Prostate gland (tissue), 2 donors: Measurements from ENCODE around the gene GZMM.

ENCODE experiments used
- POLR2AphosphoS5 ChIP-seq: sonication (generic); formaldehyde crosslinking; IDR thresholded peaks from one replicate; pipeline ENCODE4 v1.6.1; 2017; ENCODE audit warnings: antibody characterized with exemption
- TF ChIP-seq, protein P1 (sequence below), 4 experiments: fragments of 200-600 bp in 2 of 4; fragments of 450-650 bp in 2 of 4; sonication (generic) in 2 of 4; IDR thresholded peaks; 1 replicate in 3 of 4; 2 replicates in 1 of 4; pipeline ENCODE4 v1.5.1; 2016 to 2019; ENCODE audit warnings: antibody characterized with exemption in 4 of 4, mild to moderate bottlenecking in 2 of 4, moderate library complexity in 2 of 4

DNA sequence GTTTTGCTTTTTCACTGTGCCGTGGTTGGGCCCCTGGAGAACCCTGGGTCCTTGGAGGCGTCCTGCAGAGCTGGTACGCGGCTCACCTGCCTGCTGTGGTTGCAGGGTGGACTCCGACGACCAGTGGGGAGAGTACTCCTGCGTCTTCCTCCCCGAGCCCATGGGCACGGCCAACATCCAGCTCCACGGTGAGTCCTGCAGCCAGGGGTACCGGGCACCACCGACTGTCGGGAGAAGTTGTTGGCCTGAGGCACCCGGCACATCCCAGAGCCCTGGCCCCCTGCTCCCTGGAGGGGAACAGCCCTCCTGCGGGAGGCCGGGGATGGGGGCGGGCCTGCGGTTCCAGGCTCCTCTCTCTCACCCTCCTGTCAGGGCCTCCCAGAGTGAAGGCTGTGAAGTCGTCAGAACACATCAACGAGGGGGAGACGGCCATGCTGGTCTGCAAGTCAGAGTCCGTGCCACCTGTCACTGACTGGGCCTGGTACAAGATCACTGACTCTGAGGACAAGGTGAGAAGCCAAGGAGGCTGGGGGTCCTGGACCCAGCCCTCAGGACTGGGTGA lies 36.5 kb downstream of the GZMM start:
- TF ChIP-seq, protein P1, sequence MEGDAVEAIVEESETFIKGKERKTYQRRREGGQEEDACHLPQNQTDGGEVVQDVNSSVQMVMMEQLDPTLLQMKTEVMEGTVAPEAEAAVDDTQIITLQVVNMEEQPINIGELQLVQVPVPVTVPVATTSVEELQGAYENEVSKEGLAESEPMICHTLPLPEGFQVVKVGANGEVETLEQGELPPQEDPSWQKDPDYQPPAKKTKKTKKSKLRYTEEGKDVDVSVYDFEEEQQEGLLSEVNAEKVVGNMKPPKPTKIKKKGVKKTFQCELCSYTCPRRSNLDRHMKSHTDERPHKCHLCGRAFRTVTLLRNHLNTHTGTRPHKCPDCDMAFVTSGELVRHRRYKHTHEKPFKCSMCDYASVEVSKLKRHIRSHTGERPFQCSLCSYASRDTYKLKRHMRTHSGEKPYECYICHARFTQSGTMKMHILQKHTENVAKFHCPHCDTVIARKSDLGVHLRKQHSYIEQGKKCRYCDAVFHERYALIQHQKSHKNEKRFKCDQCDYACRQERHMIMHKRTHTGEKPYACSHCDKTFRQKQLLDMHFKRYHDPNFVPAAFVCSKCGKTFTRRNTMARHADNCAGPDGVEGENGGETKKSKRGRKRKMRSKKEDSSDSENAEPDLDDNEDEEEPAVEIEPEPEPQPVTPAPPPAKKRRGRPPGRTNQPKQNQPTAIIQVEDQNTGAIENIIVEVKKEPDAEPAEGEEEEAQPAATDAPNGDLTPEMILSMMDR (IDR thresholded peaks at IDR 0.05) = no peak
- TF ChIP-seq POLR2AphosphoS5 = no peak
